ENCODE results near the gene CHRD. TPM values are rescaled to one million over a fixed set of nuclear protein-coding genes. Genes with fewer than 3 reads are reported as not detected.

CHRD gene
- total RNA-seq, 2 experiments from 2014 or later = not detected

Other genes starting within 250 kb of the CHRD start
- gene EIF2B5, start 244.7 kb upstream of the CHRD start, total RNA-seq = 10 to 100 TPM; 74.8 to 76.4 TPM
- gene DVL3, start 224.7 kb upstream of the CHRD start, total RNA-seq = 10 to 100 TPM; 36.3 to 37.9 TPM
- gene AP2M1, start 205.2 kb upstream of the CHRD start, total RNA-seq = 100 to 1,000 TPM; 240 to 244 TPM
- 10 to 100 TPM; 62.4 to 67.6 TPM for gene ABCF3, start 193.9 kb upstream of the CHRD start, total RNA-seq
- gene VWA5B2, start 150.5 kb upstream of the CHRD start, total RNA-seq = not detected
- gene ALG3, start 131.1 kb upstream of the CHRD start, total RNA-seq = 10 to 100 TPM; 59.7 to 61.9 TPM
- 10 to 100 TPM; 14.2 to 15.7 TPM for gene EEF1AKMT4, start 130.4 kb upstream of the CHRD start, total RNA-seq
- gene CAMK2N2, start 118.5 kb upstream of the CHRD start, total RNA-seq = under 1 TPM; 0.36 to 0.69 TPM
- gene ECE2, start 104.0 kb upstream of the CHRD start, total RNA-seq = not detected
- 100 to 1,000 TPM; 309 to 314 TPM for gene PSMD2, start 80.8 kb upstream of the CHRD start, total RNA-seq
- 100 to 1,000 TPM; 693 to 706 TPM for gene EIF4G1, start 65.4 kb upstream of the CHRD start, total RNA-seq
- 1 to 10 TPM; 1.7 to 1.8 TPM for gene FAM131A, start 42.5 kb upstream of the CHRD start, total RNA-seq
- 1 to 10 TPM; 6.1 to 7.0 TPM for gene CLCN2, start 18.4 kb upstream of the CHRD start, total RNA-seq
- 100 to 1,000 TPM; 188 to 190 TPM for gene POLR2H, start 18.3 kb upstream of the CHRD start, total RNA-seq
- not detected for gene THPO, start 1.8 kb upstream of the CHRD start, total RNA-seq
- not detected for gene EPHB3, start 181.7 kb downstream of the CHRD start, total RNA-seq

Measured in activated CD8-positive, alpha-beta memory T cell treated with anti-CD3 and anti-CD28 coated beads for 36 hours (primary cell).